BJ (cell line): Measurements from ENCODE around the gene LAMA1. TPM values are rescaled to one million over a fixed set of nuclear protein-coding genes. Genes with fewer than 3 reads are reported as not detected.

ENCODE experiments used
- CTCF ChIA-PET: fragments of 350-600 bp; formaldehyde crosslinking; extraction: SDS; loops from one replicate; lab custom pipeline; 2021; ENCODE audit warnings: antibody characterized with exemption, inconsistent platforms; lab: Yijun Ruan, JAX
- POLR2A ChIA-PET: fragments of 300-600 bp; sonication (Branson Sonifier 250); formaldehyde crosslinking; extraction: SDS; loops from one replicate; lab custom pipeline; 2021; ENCODE audit warnings: antibody characterized with exemption; lab: Charles Lee
- DNase-seq: peaks from one replicate; pipeline ENCODE4 v3.0.0-alpha.2; 2011; ENCODE audit warnings: low read depth
- H3K27me3 ChIP-seq: 2 replicates; pipeline ENCODE4 v1.6.0; 2011; ENCODE audit warnings: low read length; ENCODE audit not compliant: control insufficient read depth, insufficient read depth
- H3K36me3 ChIP-seq: 2 replicates; pipeline ENCODE4 v1.5.1; 2011; ENCODE audit warnings: low read length; ENCODE audit not compliant: control insufficient read depth, insufficient read depth
- H3K4me3 ChIP-seq: 2 replicates; pipeline ENCODE4 v1.5.1; 2011; ENCODE audit warnings: low read depth, mild to moderate bottlenecking, control low read depth, low read length
- CTCF ChIP-seq: IDR thresholded peaks from 2 replicates; pipeline ENCODE4 v1.5.1; 2011; ENCODE audit warnings: low read depth, mild to moderate bottlenecking, control low read depth, inconsistent platforms, low read length, moderate library complexity; ENCODE audit not compliant: insufficient read depth
- polyA plus RNA-seq: library from polyadenylated mRNA; depleted of rRNA; stranded (reverse); fragments of >200 nt; gene quantifications from 2 replicates; pipeline ENCODE4 v1.2.3, GENCODE V29; 2011

Gene LAMA1
- polyA plus RNA-seq, 1 experiment = 3.4 TPM

- Histone ChIP-seq H3K36me3 (no peaks in the 10 kb centered on the region), H3K27me3 (no peaks in the 10 kb centered on the region), H3K4me3 (no peak overlapping the region)
- ChIA-PET CTCF (interaction anchor here (1.1 to 2.2 kb wide), 2 partner anchors 11 to 45 kb away, joined by 4 to 5 read pairs; no protein-coding TSS in a partner anchor), POLR2A (no interaction called here)
- DNase-seq = no peak
- no peak for TF ChIP-seq CTCF
These were observed 15.0 kb upstream of the LAMA1 start for GRCh38 chr18:7132356-7133150.

GRCh38 chr18:7122376-7122775, 4.8 kb upstream of the LAMA1 start:
- H3K4me3 ChIP-seq = no peak overlapping the region

GRCh38 chr18:7116792-7117389, 706 bp downstream of the LAMA1 start:
- no peak for TF ChIP-seq CTCF
- no peak for DNase-seq
- CTCF ChIA-PET = no interaction called here
- H3K27me3 ChIP-seq = peaks cover 8% of the 10 kb centered on the region
- POLR2A ChIA-PET = no interaction called here
- H3K4me3 ChIP-seq = peak overlapping the region; percentile 33
- H3K36me3 ChIP-seq = no peaks in the 10 kb centered on the region

More at GRCh38 chr18:7122376-7122775, 4.8 kb upstream of the LAMA1 start:
- no peak for TF ChIP-seq CTCF
- CTCF ChIA-PET = interaction anchor here (0.6 to 1.4 kb wide), 2 partner anchors 10 to 11 kb away, joined by 3 to 4 read pairs; no protein-coding TSS in a partner anchor
- DNase-seq = no peak
- Histone ChIP-seq H3K27me3 (no peaks in the 10 kb centered on the region), H3K36me3 (no peaks in the 10 kb centered on the region)
- POLR2A ChIA-PET = no interaction called here

- no peak for DNase-seq
- POLR2A ChIA-PET = no interaction called here
- no peak for TF ChIP-seq CTCF
- Histone ChIP-seq H3K36me3 (no peaks in the 10 kb centered on the region), H3K27me3 (peaks cover 8% of the 10 kb centered on the region), H3K4me3 (peak overlapping the region; percentile 33; the same call in 1 of the 2 replicates)
- CTCF ChIA-PET = no interaction called here
These were observed 1.4 kb downstream of the LAMA1 start for GRCh38 chr18:7116001-7116730.

- no peak overlapping the region for H3K4me3 ChIP-seq
- H3K27me3 ChIP-seq = peaks cover 8% of the 10 kb centered on the region
- H3K36me3 ChIP-seq = no peaks in the 10 kb centered on the region
- no peak for DNase-seq
- ChIA-PET CTCF (no interaction called here), POLR2A (no interaction called here)
- no peak for TF ChIP-seq CTCF
These were observed 4.7 kb downstream of the LAMA1 start for GRCh38 chr18:7112936-7113335.
